K562 (cell line): Measurements from ENCODE around the gene SH3BP5L. TPM values are rescaled to one million over a fixed set of nuclear protein-coding genes. Genes with fewer than 3 reads are reported as not detected.

Source experiments
- BHLHE40 ChIP-seq: IDR thresholded peaks from 2 replicates; pipeline ENCODE4 v1.6.1; 2011; ENCODE audit warnings: low read length, improper control_type of control experiment
- CBX3 ChIP-seq, 2 experiments: IDR thresholded peaks; 1 replicate in 1 of 2; 2 replicates in 1 of 2; pipeline ENCODE4 v1.6.1; 2012; ENCODE audit warnings: inconsistent platforms in 2 of 2, low read length in 2 of 2, borderline replicate concordance in 1 of 2, control low read depth in 1 of 2
- CTCF ChIP-seq, 3 experiments: IDR thresholded peaks in 2 of 3; conservative IDR thresholded peaks in 1 of 3; 2 replicates each; pipeline ENCODE4 v1.5.1; 2011 to 2012; ENCODE audit warnings: low read length in 3 of 3, mild to moderate bottlenecking in 3 of 3, control low read depth in 2 of 3, improper control_type of control experiment in 1 of 3, inconsistent platforms in 1 of 3, low read depth in 1 of 3, mixed read lengths in 1 of 3, moderate library complexity in 1 of 3; ENCODE audit not compliant: insufficient read depth in 2 of 3
- GATAD2B ChIP-seq: fragments of 450-650 bp; IDR thresholded peaks from 2 replicates; pipeline ENCODE4 v1.6.1; 2017; ENCODE audit warnings: mild to moderate bottlenecking, borderline replicate concordance
- IRF2 ChIP-seq: sonication (generic); formaldehyde crosslinking; IDR thresholded peaks from 2 replicates; pipeline ENCODE4 v1.8.1; 2022; ENCODE audit warnings: mild to moderate bottlenecking, missing genetic modification reagents
- MYBL2 ChIP-seq, 2 experiments: fragments of 450-650 bp in 1 of 2; sonication (generic) in 1 of 2; formaldehyde crosslinking in 1 of 2; IDR thresholded peaks; 2 replicates each; pipeline versions ENCODE4 v1.6.1 to v1.8.1; 2017 to 2022; ENCODE audit warnings: borderline replicate concordance in 1 of 2, inconsistent platforms in 1 of 2, low read depth in 1 of 2, mild to moderate bottlenecking in 1 of 2, missing genetic modification reagents in 1 of 2, moderate library complexity in 1 of 2
- OTX1 ChIP-seq: fragments of 450-650 bp; formaldehyde crosslinking; IDR thresholded peaks from 2 replicates; pipeline ENCODE4 v1.4.0; 2022; ENCODE audit warnings: mild to moderate bottlenecking
- STAT5B ChIP-seq: fragments of 250-450 bp; sonication (Bioruptor Pico); IDR thresholded peaks from 2 replicates; pipeline ENCODE4 v1.8.0; 2021; ENCODE audit warnings: mild to moderate bottlenecking, inconsistent platforms
- TFE3 ChIP-seq: fragments of 450-650 bp; formaldehyde crosslinking; IDR thresholded peaks from 2 replicates; pipeline ENCODE4 v1.4.0; 2020; ENCODE audit warnings: mild to moderate bottlenecking, mixed read lengths
- TSHZ1 ChIP-seq: fragments of 250-450 bp; sonication (Bioruptor Pico); IDR thresholded peaks from 2 replicates; pipeline ENCODE4 v1.4.0; 2020; ENCODE audit warnings: mild to moderate bottlenecking, moderate library complexity
- ZBTB17 ChIP-seq: fragments of 450-650 bp; formaldehyde crosslinking; IDR thresholded peaks from 2 replicates; pipeline ENCODE4 v1.4.0; 2020; ENCODE audit warnings: mild to moderate bottlenecking
- polyA plus RNA-seq, 8 experiments: library from polyadenylated mRNA; depleted of rRNA in 4 of 8; stranded (reverse) in 5 of 8; unstranded in 3 of 8; fragments of >200 nt; fragmentation: Nextera tagmentation in 2 of 8; fragmentation: Illumina TruSeq in 1 of 8; extraction: Ambion mirVana in 2 of 8; extraction: Trizol in 1 of 8; gene quantifications; 2 replicates each; pipeline versions ENCODE4 v1.2.1 to v1.2.3, GENCODE V29; 2011 to 2014; ENCODE audit warnings: inconsistent platforms in 1 of 8, missing spikeins in 1 of 8
- total RNA-seq, 7 experiments: library from RNA; depleted of rRNA in 6 of 7; stranded (reverse); fragments of >200 nt in 6 of 7; fragmentation: Illumina TruSeq in 2 of 7; extraction: Trizol in 2 of 7; gene quantifications; 2 replicates each; pipeline versions ENCODE4 v1.2.1 to v1.2.3, GENCODE V29; 2011 to 2021; ENCODE audit warnings: low replicate concordance in 1 of 7
- TF ChIP-seq, protein P1 (sequence below): fragments of 250-450 bp; sonication (Bioruptor Pico); IDR thresholded peaks from 2 replicates; pipeline ENCODE4 v1.5.0; 2020; ENCODE audit warnings: mild to moderate bottlenecking, borderline replicate concordance
- TF ChIP-seq, protein P2 (sequence below): fragments of 450-650 bp; IDR thresholded peaks from 2 replicates; pipeline ENCODE4 v1.6.1; 2016; ENCODE audit warnings: low read depth, mild to moderate bottlenecking, moderate library complexity
- TF ChIP-seq, protein P3 (sequence below): fragments of 250-450 bp; sonication (Bioruptor Pico); IDR thresholded peaks from 2 replicates; pipeline ENCODE4 v1.8.0; 2021; ENCODE audit warnings: moderate library complexity, mild to moderate bottlenecking, inconsistent platforms

The SH3BP5L gene
- total and polyA plus RNA-seq, 9 of the 15 experiments (the other 6 are each of a cell fraction or from before 2014, with no cell fraction given) = 1.9 to 26.5 (median 15.8) TPM

GRCh38 chr1:248828845-248829244 lies 3.1 kb upstream of the SH3BP5L start (continued):
- TF ChIP-seq, protein P1, sequence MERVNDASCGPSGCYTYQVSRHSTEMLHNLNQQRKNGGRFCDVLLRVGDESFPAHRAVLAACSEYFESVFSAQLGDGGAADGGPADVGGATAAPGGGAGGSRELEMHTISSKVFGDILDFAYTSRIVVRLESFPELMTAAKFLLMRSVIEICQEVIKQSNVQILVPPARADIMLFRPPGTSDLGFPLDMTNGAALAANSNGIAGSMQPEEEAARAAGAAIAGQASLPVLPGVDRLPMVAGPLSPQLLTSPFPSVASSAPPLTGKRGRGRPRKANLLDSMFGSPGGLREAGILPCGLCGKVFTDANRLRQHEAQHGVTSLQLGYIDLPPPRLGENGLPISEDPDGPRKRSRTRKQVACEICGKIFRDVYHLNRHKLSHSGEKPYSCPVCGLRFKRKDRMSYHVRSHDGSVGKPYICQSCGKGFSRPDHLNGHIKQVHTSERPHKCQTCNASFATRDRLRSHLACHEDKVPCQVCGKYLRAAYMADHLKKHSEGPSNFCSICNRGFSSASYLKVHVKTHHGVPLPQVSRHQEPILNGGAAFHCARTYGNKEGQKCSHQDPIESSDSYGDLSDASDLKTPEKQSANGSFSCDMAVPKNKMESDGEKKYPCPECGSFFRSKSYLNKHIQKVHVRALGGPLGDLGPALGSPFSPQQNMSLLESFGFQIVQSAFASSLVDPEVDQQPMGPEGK (CRISPR knock-in tag) = no peak
- TF ChIP-seq STAT5B (no peak), ZBTB17 (CRISPR knock-in tag) (no peak), GATAD2B (peak; percentile 73), MYBL2 (IDR thresholded peaks at IDR 0.05; ENCODE audit: low read depth) (no peak), MYBL2 (CRISPR knock-in tag; IDR thresholded peaks at IDR 0.05; ENCODE audit: borderline replicate concordance) (no peak), CBX3 (IDR thresholded peaks at IDR 0.05; ENCODE audit: borderline replicate concordance in 1 of 2, low read length in 2 of 2) (peak in 1 of 2 experiments; percentile 49; a peak in 1 of 3 replicates), TSHZ1 (CRISPR knock-in tag) (no peak), TFE3 (CRISPR knock-in tag) (no peak), CTCF (IDR thresholded peaks at IDR 0.05 in 2 of 3, conservative IDR thresholded peaks at IDR 0.05 in 1 of 3; ENCODE audit: insufficient read depth in 2 of 3, low read depth in 1 of 3, low read length in 3 of 3) (no peak), BHLHE40 (0 out of 2 replicates have a peak, but pooled peaks have one; percentile 17), OTX1 (no peak), IRF2 (no peak)
- TF ChIP-seq, protein P2, sequence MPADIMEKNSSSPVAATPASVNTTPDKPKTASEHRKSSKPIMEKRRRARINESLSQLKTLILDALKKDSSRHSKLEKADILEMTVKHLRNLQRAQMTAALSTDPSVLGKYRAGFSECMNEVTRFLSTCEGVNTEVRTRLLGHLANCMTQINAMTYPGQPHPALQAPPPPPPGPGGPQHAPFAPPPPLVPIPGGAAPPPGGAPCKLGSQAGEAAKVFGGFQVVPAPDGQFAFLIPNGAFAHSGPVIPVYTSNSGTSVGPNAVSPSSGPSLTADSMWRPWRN = no peak; the same call in 1 of the 2 replicates
- TF ChIP-seq, protein P3, sequence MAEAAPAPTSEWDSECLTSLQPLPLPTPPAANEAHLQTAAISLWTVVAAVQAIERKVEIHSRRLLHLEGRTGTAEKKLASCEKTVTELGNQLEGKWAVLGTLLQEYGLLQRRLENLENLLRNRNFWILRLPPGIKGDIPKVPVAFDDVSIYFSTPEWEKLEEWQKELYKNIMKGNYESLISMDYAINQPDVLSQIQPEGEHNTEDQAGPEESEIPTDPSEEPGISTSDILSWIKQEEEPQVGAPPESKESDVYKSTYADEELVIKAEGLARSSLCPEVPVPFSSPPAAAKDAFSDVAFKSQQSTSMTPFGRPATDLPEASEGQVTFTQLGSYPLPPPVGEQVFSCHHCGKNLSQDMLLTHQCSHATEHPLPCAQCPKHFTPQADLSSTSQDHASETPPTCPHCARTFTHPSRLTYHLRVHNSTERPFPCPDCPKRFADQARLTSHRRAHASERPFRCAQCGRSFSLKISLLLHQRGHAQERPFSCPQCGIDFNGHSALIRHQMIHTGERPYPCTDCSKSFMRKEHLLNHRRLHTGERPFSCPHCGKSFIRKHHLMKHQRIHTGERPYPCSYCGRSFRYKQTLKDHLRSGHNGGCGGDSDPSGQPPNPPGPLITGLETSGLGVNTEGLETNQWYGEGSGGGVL (CRISPR knock-in tag) = no peak
